NK-92 (cell line): ENCODE results near the gene ATP6V1G1.

Experiments used
- DNase-seq: peaks from one replicate; lab custom pipeline; 2025; ENCODE audit not compliant: unreplicated experiment; lab: John Stamatoyannopoulos, UW

ATP6V1G1 gene

GRCh38 chr9:114611516-114612271 is 24.1 kb downstream of the ATP6V1G1 start:
- no peak for DNase-seq

- no peak for DNase-seq
Measured at GRCh38 chr9:114612272-114612923, 24.8 kb downstream of the ATP6V1G1 start.

GRCh38 chr9:114613087-114613486 is 25.5 kb downstream of the ATP6V1G1 start:
- DNase-seq = no peak

GRCh38 chr9:114613919-114614318 is 26.4 kb downstream of the ATP6V1G1 start:
- DNase-seq = no peak

- DNase-seq = no peak
Measured at GRCh38 chr9:114614373-114614772, 26.8 kb downstream of the ATP6V1G1 start.

- no peak for DNase-seq
Measured at GRCh38 chr9:114616684-114617520, 29.3 kb downstream of the ATP6V1G1 start.

- no peak for DNase-seq
Measured at GRCh38 chr9:114619191-114619761, 31.7 kb downstream of the ATP6V1G1 start.

GRCh38 chr9:114621561-114621960 is 34.0 kb downstream of the ATP6V1G1 start:
- no peak for DNase-seq

- no peak for DNase-seq
Measured at GRCh38 chr9:114621975-114622609, 34.5 kb downstream of the ATP6V1G1 start.

- DNase-seq = no peak
Measured at GRCh38 chr9:114624677-114625076, 37.1 kb downstream of the ATP6V1G1 start.

GRCh38 chr9:114626415-114627020 is 38.9 kb downstream of the ATP6V1G1 start:
- no peak for DNase-seq

- no peak for DNase-seq
Measured at GRCh38 chr9:114627553-114627952, 40.0 kb downstream of the ATP6V1G1 start.

GRCh38 chr9:114629563-114630090 is 42.1 kb downstream of the ATP6V1G1 start:
- no peak for DNase-seq

- no peak for DNase-seq
Measured at GRCh38 chr9:114631166-114631565, 43.6 kb downstream of the ATP6V1G1 start.

- DNase-seq = no peak
Measured at GRCh38 chr9:114633438-114634089, 46.0 kb downstream of the ATP6V1G1 start.

GRCh38 chr9:114634387-114634786 is 46.8 kb downstream of the ATP6V1G1 start:
- DNase-seq = no peak

GRCh38 chr9:114638404-114638803 is 50.8 kb downstream of the ATP6V1G1 start:
- no peak for DNase-seq

- no peak for DNase-seq
Measured at GRCh38 chr9:114641967-114642366, 54.4 kb downstream of the ATP6V1G1 start.

- DNase-seq = no peak
Measured at GRCh38 chr9:114643001-114643400, 55.4 kb downstream of the ATP6V1G1 start.

- DNase-seq = no peak
Measured at GRCh38 chr9:114643896-114644295, 56.3 kb downstream of the ATP6V1G1 start.
